Measurements from ENCODE around the gene GIMAP8. TPM values are rescaled to one million over a fixed set of nuclear protein-coding genes. Genes with fewer than 3 reads are reported as not detected.

Gene GIMAP8
- total and polyA plus RNA-seq, 2 of the 8 experiments (the other 6 are each of a cell fraction or from before 2014, with no cell fraction given) = not detected

DNA sequence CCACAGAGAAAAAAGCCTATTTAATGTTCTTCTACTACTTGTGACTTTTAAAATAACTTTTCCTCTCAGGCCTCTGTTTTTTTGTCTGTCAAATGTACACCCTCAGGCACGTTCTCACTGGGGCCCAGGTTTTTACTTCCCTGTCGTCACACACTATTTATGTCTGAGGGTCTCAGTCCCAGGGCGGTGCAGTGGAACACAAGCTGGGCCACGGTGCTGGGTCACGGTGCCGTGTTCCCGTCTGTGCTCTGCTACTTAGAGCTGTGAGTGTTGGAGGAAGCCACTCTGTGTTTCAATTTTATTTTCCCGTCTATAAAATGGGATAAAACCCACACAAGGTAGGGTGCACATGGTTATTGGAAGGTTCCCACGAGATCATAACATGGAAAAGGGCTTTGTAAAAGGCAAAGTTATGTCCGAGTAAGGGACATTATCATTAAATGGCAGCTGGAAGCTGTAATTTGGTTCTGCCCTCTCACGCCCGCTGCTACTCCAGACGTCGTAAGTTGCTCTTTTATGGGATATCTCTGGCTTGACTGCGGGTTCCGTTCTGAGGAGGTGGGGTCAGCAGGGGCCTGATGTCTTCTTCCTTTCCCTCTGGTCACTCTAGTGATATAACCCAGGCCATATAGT, 46.1 kb upstream of the GIMAP8 start:
- H2BK12ac ChIP-seq (ENCODE audit: low read depth, low read length) = peak overlapping the region; percentile 100
- H4K20me1 ChIP-seq (replicated peaks in 1 of 2; ENCODE audit: control insufficient read depth in 1 of 2, insufficient read depth in 2 of 2, low read length in 2 of 2) = no peaks in the 10 kb centered on the region
- peak overlapping the region; percentile 48; the same call in 1 of the 2 replicates for H2BK15ac ChIP-seq (ENCODE audit: low read length)
- H4K91ac ChIP-seq (replicated peaks; ENCODE audit: insufficient read length, low read length) = peak overlapping the region; percentile 100
- no peak for DNase-seq (ENCODE audit: low read depth in 1 of 2, low spot score in 2 of 2)
- no peaks in the 10 kb centered on the region for H3K27me3 ChIP-seq (replicated peaks in 1 of 4; ENCODE audit: control insufficient read depth in 3 of 4, extremely low read depth in 1 of 4, insufficient read depth in 3 of 4, low read length in 3 of 4)
- peak overlapping the region; percentile 49 to 79 (median 61) for H3K4me3 ChIP-seq (ENCODE audit: extremely low read depth in 1 of 4, insufficient read depth in 2 of 4, low read depth in 3 of 4, low read length in 4 of 4)
- peak overlapping the region; percentile 95 for H4K5ac ChIP-seq (ENCODE audit: insufficient read length, low read depth, low read length)
- peak overlapping the region; percentile 70 for H3K56ac ChIP-seq (replicated peaks; ENCODE audit: insufficient read length, low read depth, low read length)
- peak overlapping the region; percentile 75 to 77 for H3K4me2 ChIP-seq (ENCODE audit: insufficient read depth in 1 of 2, low read depth in 2 of 2, low read length in 2 of 2)
- peak overlapping the region in 3 of 4 experiments; percentile 70 to 79 (median 78); a peak in 5 of 7 replicates for H3K9ac ChIP-seq (replicated peaks in 1 of 4; ENCODE audit: extremely low read depth in 1 of 4, low read depth in 3 of 4, low read length in 3 of 4)
- H3K79me1 ChIP-seq (ENCODE audit: low read depth, low read length) = peaks cover 5% of the 10 kb centered on the region
- H3K18ac ChIP-seq (ENCODE audit: extremely low read depth, low read length) = peak overlapping the region; percentile 100
- ChIA-PET CTCF (ENCODE audit: partially characterized antibody) (interaction anchor here (0.8 to 3.3 kb wide), 12 partner anchors 9 to 90 kb away, joined by 3 to 12 read pairs (median 4); no protein-coding TSS in a partner anchor), POLR2A (ENCODE audit: partially characterized antibody) (interaction anchor here (0.7 to 14.9 kb wide), 14 partner anchors 4 to 69 kb away, joined by 3 to 230 read pairs (median 6); partner anchors contain the start of gene REPIN1)
- peak overlapping the region; percentile 93 for H2BK120ac ChIP-seq (replicated peaks; ENCODE audit: low read depth, low read length)
- peak overlapping the region; percentile 82; the same call in 1 of the 2 replicates for H4K8ac ChIP-seq (ENCODE audit: extremely low read depth, insufficient read depth, low read length)
- WGBS, 2 experiments (ENCODE audit: extremely low coverage in 1 of 2, insufficient coverage in 1 of 2, insufficient read length in 1 of 2, insufficient replicate concordance in 2 of 2, low coverage in 1 of 2, low lambda C conversion rate in 2 of 2, missing lambda C conversion rate in 1 of 2) = 68% methylated on average over 16 of the region's 16 CpGs; no CpG with 5 or more reads in 1 of the 2 experiments
- H2AFZ ChIP-seq (ENCODE audit: low read length) = no peak overlapping the region
- peak; percentile 9; the same call in 1 of the 2 replicates for TF ChIP-seq POLR2AphosphoS5 (IDR thresholded peaks at IDR 0.05; ENCODE audit: low read depth, low read length)
- peak; percentile 17 for TF ChIP-seq EZH2 (IDR thresholded peaks at IDR 0.05; ENCODE audit: low read depth, low read length, severe bottlenecking)
- no peak for TF ChIP-seq KDM1A (IDR thresholded peaks at IDR 0.05; ENCODE audit: borderline replicate concordance, low read length)
- TF ChIP-seq TCF12 (IDR thresholded peaks at IDR 0.05; ENCODE audit: low read depth, low read length) = no peak
- no peak for TF ChIP-seq ZNF274 (IDR thresholded peaks at IDR 0.05; ENCODE audit: borderline replicate concordance, extremely low read depth, low read length)
- TF ChIP-seq SP4 (IDR thresholded peaks at IDR 0.05; ENCODE audit: low read length) = no peak
- TF ChIP-seq SIX5 (IDR thresholded peaks at IDR 0.05; ENCODE audit: low read depth, low read length) = no peak
- TF ChIP-seq TAF7 (optimal IDR thresholded peaks at IDR 0.05; ENCODE audit: borderline replicate concordance, low read depth, low read length) = no peak
- TF ChIP-seq, protein P1, sequence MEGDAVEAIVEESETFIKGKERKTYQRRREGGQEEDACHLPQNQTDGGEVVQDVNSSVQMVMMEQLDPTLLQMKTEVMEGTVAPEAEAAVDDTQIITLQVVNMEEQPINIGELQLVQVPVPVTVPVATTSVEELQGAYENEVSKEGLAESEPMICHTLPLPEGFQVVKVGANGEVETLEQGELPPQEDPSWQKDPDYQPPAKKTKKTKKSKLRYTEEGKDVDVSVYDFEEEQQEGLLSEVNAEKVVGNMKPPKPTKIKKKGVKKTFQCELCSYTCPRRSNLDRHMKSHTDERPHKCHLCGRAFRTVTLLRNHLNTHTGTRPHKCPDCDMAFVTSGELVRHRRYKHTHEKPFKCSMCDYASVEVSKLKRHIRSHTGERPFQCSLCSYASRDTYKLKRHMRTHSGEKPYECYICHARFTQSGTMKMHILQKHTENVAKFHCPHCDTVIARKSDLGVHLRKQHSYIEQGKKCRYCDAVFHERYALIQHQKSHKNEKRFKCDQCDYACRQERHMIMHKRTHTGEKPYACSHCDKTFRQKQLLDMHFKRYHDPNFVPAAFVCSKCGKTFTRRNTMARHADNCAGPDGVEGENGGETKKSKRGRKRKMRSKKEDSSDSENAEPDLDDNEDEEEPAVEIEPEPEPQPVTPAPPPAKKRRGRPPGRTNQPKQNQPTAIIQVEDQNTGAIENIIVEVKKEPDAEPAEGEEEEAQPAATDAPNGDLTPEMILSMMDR (IDR thresholded peaks at IDR 0.05; ENCODE audit: control extremely low read depth in 1 of 3, insufficient read depth in 1 of 3, low read depth in 1 of 3, low read length in 3 of 3) = no peak
- peak overlapping the region; percentile 98; the same call in 1 of the 2 replicates for H2BK20ac ChIP-seq (ENCODE audit: low read length)
- no peak for FAIRE-seq
- H3K79me2 ChIP-seq (ENCODE audit: control insufficient read depth in 1 of 2, insufficient read depth in 2 of 2, low read length in 2 of 2) = peaks cover 0 to 24% of the 10 kb centered on the region in 2 experiments; a peak in 2 of 4 replicates
- H3K9me3 ChIP-seq (ENCODE audit: insufficient read depth in 2 of 2, low read depth in 1 of 2, low read length in 1 of 2) = no peaks in the 10 kb centered on the region
- peak overlapping the region; percentile 97 for H3K27ac ChIP-seq (ENCODE audit: low read depth, low read length)
- H2BK5ac ChIP-seq (ENCODE audit: low read depth, low read length) = peak overlapping the region; percentile 100
- peaks cover 4% of the 10 kb centered on the region; the same call in 1 of the 2 replicates for H3K23me2 ChIP-seq (ENCODE audit: low read depth, low read length)
- peak overlapping the region; percentile 89 for H3K4ac ChIP-seq (replicated peaks; ENCODE audit: insufficient read length, low read depth, low read length)
- H3K4me1 ChIP-seq (replicated peaks in 1 of 4; ENCODE audit: control insufficient read depth in 3 of 4, insufficient read depth in 4 of 4, low read length in 3 of 4) = peaks cover 40 to 65% (median 52%) of the 10 kb centered on the region in 4 experiments
- H3K23ac ChIP-seq (ENCODE audit: insufficient read length) = no peak overlapping the region
- H2AK5ac ChIP-seq (ENCODE audit: low read depth, low read length) = peak overlapping the region; percentile 65; the same call in 1 of the 2 replicates
- no peak overlapping the region for H3K14ac ChIP-seq (ENCODE audit: insufficient read length)
- H3K36me3 ChIP-seq (ENCODE audit: control insufficient read depth in 2 of 4, insufficient read depth in 4 of 4, low read length in 3 of 4) = peaks cover 3 to 9% (median 6%) of the 10 kb centered on the region in 4 experiments; a peak in 5 of 8 replicates

All from H1 (cell line).